OCI-LY3 (cell line): ENCODE data around the gene TMEM132D.

ENCODE experiments used
- CTCF ChIP-seq: fragments of 200-600, 300-600 bp; sonication (generic); IDR thresholded peaks from 2 replicates; pipeline ENCODE4 v1.5.1; 2014; ENCODE audit warnings: antibody characterized with exemption, low read length, low read depth
- EZH2phosphoT487 ChIP-seq: fragments of 200-600 bp; shearing (Covaris generic); IDR thresholded peaks from 2 replicates; pipeline ENCODE4 v1.6.1; 2018; ENCODE audit warnings: antibody characterized with exemption, mixed run types, low read depth

- TF ChIP-seq CTCF (no peak), EZH2phosphoT487 (no peak)
These were observed 187.0 kb downstream of the TMEM132D start for GRCh38 chr12:129716825-129717224.
